Pancreas (tissue), 10 donors: ENCODE measurements around the gene CYP27A1. TPM values are rescaled to one million over a fixed set of nuclear protein-coding genes. Genes with fewer than 3 reads are reported as not detected.

Experiments used
- ATAC-seq, 4 donors: fragments of 200-7000 bp; cut with Tn5 transposase; one replicate each; pipeline versions ENCODE4 v1.8.0 to v1.9.1; 2020; ENCODE audit warnings: mild to moderate bottlenecking in 4 of 4, moderate library complexity in 4 of 4
- DNase-seq, 6 donors: peaks; one replicate each; pipeline ENCODE4 v3.0.0-alpha.2; 2020
- FAIRE-seq: peaks from 2 replicates; lab custom pipeline; 2012; peaks lifted over from hg19 to GRCh38; lab: Jason Lieb, UNC
- H3K27ac ChIP-seq, 4 donors: fragments of 200-600 bp; sonication (generic); 1 replicate in 3 of 4; 2 replicates in 1 of 4; pipeline versions ENCODE4 v1.5.0 to v1.8.0; 2020
- H3K27me3 ChIP-seq, 4 donors: fragments of 200-600 bp; one replicate each; pipeline ENCODE4 v1.8.0; 2021
- H3K36me3 ChIP-seq, 3 donors: fragments of 200-600 bp; sonication (generic) in 1 of 3; one replicate each; pipeline versions ENCODE4 v1.5.0 to v1.8.0; 2020 to 2021
- H3K4me1 ChIP-seq, 3 donors: fragments of 200-600 bp; one replicate each; pipeline ENCODE4 v1.8.0; 2021
- H3K4me3 ChIP-seq, 4 donors: fragments of 200-600 bp; sonication (generic) in 2 of 4; one replicate each; pipeline versions ENCODE4 v1.5.0 to v1.8.0; 2020 to 2021
- H3K9me3 ChIP-seq, 4 donors: fragments of 200-600 bp; one replicate each; pipeline ENCODE4 v1.8.0; 2021
- CTCF ChIP-seq, 4 donors: fragments of 200-600 bp; sonication (generic) in 3 of 4; IDR thresholded peaks; one replicate each; pipeline versions ENCODE4 v1.5.0 to v1.8.0; 2021; ENCODE audit warnings: antibody characterized with exemption in 4 of 4
- WGBS, 2 donors: extraction: QIAGEN DNeasy Blood & Tissue Kit; methylation state at CpG; one replicate each; pipeline ENCODE4 v1.1.7; 2013; 5-methylcytosine and 5-hydroxymethylcytosine counted together
- intact Hi-C, 3 donors: fragments of 100-400 bp; cut with DNase I; formaldehyde crosslinking; loops; one replicate each; pipeline versions ENCODE4 v1.11.1 to v1.14.2; 2022
- polyA plus RNA-seq, 2 donors: library from polyadenylated mRNA; stranded (reverse); fragments of 200-250 nt; gene quantifications; one replicate each; pipeline ENCODE4 v1.2.3, GENCODE V29; 2013
- total RNA-seq, 6 donors: library from RNA; stranded (reverse); fragmentation: NEBNext Ultra II Directional in 4 of 6; extraction: Animal tissue kit (Norgen Biotek cat#: 25700) in 4 of 6; gene quantifications; one replicate each; pipeline versions ENCODE4 v1.2.1 to v1.2.4, GENCODE V29; 2021 to 2023
- donor health status: healthy with polysubstance abuse.
- donor health status: DM: no; HTN: no; CAD: no; lungs with moderate emphysema.
- donor health status: DM: no; HTN: no; CAD: no.
- donor health status: control.
- donor health status: control.
- donor health status: Bipolar disorder and iron deficiency.
- donor health status: DM: yes; HTN: yes; CAD: no.
- donor health status: DM: no; HTN: no; CAD: no.
- donor health status: DM: no; HTN: no; CAD: no.
- donor health status: DM: yes; HTN: yes; CAD: no.

CYP27A1 gene
- total and polyA plus RNA-seq, 8 donors = 3.1 to 21.6 (median 5.1) TPM

- H3K27me3 ChIP-seq = no peaks in the 10 kb centered on the region
- intact Hi-C loops = no loop called here
- H3K36me3 ChIP-seq = peaks cover 0 to 3% (median 0%) of the 10 kb centered on the region in 3 donors
- H3K4me3 ChIP-seq = no peak overlapping the region
- ATAC-seq (no peak), DNase-seq (no peak), FAIRE-seq (no peak)
- WGBS, 2 donors = 76 to 88% methylated on average over 2 of the region's 2 CpGs
- TF ChIP-seq CTCF (IDR thresholded peaks at IDR 0.05) = no peak
- no peak overlapping the region for H3K27ac ChIP-seq
- no peaks in the 10 kb centered on the region for H3K9me3 ChIP-seq
- no peaks in the 10 kb centered on the region for H3K4me1 ChIP-seq
These were observed 28.3 kb downstream of the CYP27A1 start for GRCh38 chr2:218810256-218810655.

- WGBS, 2 donors = 72 to 76% methylated on average over 4 of the region's 4 CpGs
- DNase-seq = no peak
These were observed 29.4 kb downstream of the CYP27A1 start for GRCh38 chr2:218811382-218811781.

GRCh38 chr2:218812096-218812815 is 30.3 kb downstream of the CYP27A1 start:
- no peak overlapping the region for H3K4me3 ChIP-seq
- H3K27ac ChIP-seq = no peak overlapping the region
- H3K4me1 ChIP-seq = no peaks in the 10 kb centered on the region
- 91 to 94% methylated on average over 21 of the region's 21 CpGs for WGBS, 2 donors
- intact Hi-C loops = no loop called here
- DNase-seq (no peak), ATAC-seq (no peak), FAIRE-seq (no peak)
- no peaks in the 10 kb centered on the region for H3K9me3 ChIP-seq
- peaks cover 0 to 3% (median 0%) of the 10 kb centered on the region in 3 donors for H3K36me3 ChIP-seq
- TF ChIP-seq CTCF (IDR thresholded peaks at IDR 0.05) = no peak
- no peaks in the 10 kb centered on the region for H3K27me3 ChIP-seq

More at GRCh38 chr2:218811382-218811781, 29.4 kb downstream of the CYP27A1 start:
- ATAC-seq = peak in 1 of 4 donors; percentile 54
- TF ChIP-seq CTCF (IDR thresholded peaks at IDR 0.05) = no peak
- Histone ChIP-seq H3K4me3 (no peak overlapping the region), H3K27ac (no peak overlapping the region), H3K9me3 (no peaks in the 10 kb centered on the region), H3K36me3 (peaks cover 0 to 3% (median 0%) of the 10 kb centered on the region in 3 donors), H3K27me3 (no peaks in the 10 kb centered on the region), H3K4me1 (no peaks in the 10 kb centered on the region)
- FAIRE-seq = no peak
- intact Hi-C loops = no loop called here

GRCh38 chr2:218812861-218813260 is 30.9 kb downstream of the CYP27A1 start:
- H3K4me1 ChIP-seq = no peaks in the 10 kb centered on the region
- FAIRE-seq = no peak
- intact Hi-C loops = no loop called here
- no peaks in the 10 kb centered on the region for H3K27me3 ChIP-seq
- no peak for TF ChIP-seq CTCF (IDR thresholded peaks at IDR 0.05)
- WGBS, 2 donors = 79 to 85% methylated on average over 5 of the region's 5 CpGs
- no peak overlapping the region for H3K4me3 ChIP-seq
- ATAC-seq = no peak
- H3K9me3 ChIP-seq = no peaks in the 10 kb centered on the region
- DNase-seq = no peak
- H3K27ac ChIP-seq = no peak overlapping the region
- H3K36me3 ChIP-seq = peaks cover 0 to 3% (median 0%) of the 10 kb centered on the region in 3 donors
